HG03060 (cell line): ENCODE data around the gene SLC25A53.
"Not testable (repeated sequence)": the region's sequence is repeated elsewhere in the genome, so short reads cannot be mapped to it uniquely, and the experiment has no call there.

Source experiments
- ATAC-seq: cut with Tn5 transposase; IDR thresholded peaks from one replicate; pipeline ENCODE4 v1.9.1; 2021; ENCODE audit warnings: low read depth, moderate number of reproducible peaks; ENCODE audit not compliant: unreplicated experiment

SLC25A53 gene

GRCh38 chrX:104135677-104136076, 21.1 kb downstream of the SLC25A53 start:
- ATAC-seq = no peak

DNA sequence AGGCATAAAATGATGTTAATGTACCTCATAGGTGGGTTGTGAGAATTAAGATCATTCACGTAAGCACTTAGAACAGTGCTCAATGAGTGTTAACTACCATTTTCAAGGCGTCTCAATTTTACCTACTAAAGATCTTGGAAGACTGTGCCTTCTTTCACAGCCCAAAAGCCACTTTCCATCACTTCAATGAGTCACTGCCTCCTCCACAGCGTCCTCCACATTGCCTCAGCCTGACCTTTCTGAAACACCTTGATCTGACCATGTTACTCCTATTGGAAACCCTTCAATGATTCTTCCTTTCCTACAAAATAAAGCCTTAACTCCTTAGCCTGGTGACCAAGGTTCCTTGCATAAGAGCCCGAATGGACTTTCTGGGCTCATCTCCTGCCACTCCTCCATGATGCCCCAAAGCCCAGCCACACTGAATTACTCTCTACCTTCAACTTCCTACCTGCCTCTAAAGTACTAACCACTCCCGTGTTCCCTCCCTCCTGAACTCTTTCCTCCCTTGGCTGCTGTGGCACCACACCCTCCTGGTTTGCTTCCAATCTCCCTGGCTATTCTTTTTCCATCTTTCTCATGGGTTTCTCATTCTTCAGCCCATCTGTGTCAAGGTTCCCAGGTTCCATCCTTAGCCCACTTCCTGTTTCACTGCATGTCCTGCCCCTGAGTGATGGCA, 22.1 kb downstream of the SLC25A53 start:
- ATAC-seq = no peak

GRCh38 chrX:104130808-104131207, 26.0 kb downstream of the SLC25A53 start:
- ATAC-seq = no peak

DNA sequence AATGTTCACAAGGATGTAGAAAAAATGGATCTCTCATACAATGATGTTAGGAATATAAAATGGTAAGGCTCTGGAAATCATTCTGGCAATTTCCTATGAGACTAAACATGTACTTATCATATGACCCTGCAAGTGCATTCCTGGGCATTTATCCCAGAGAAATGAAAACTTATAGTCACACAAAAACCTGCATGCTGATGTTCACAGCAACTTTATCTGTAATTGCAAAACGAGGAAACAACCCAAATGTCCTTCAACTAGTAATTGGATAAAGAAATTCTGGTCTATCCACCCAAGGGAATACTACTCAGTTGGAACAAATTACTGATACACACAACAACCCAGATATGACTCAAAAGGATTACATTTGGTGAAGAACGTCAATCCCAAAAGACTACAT, 30.0 kb downstream of the SLC25A53 start:
- ATAC-seq = no peak

DNA sequence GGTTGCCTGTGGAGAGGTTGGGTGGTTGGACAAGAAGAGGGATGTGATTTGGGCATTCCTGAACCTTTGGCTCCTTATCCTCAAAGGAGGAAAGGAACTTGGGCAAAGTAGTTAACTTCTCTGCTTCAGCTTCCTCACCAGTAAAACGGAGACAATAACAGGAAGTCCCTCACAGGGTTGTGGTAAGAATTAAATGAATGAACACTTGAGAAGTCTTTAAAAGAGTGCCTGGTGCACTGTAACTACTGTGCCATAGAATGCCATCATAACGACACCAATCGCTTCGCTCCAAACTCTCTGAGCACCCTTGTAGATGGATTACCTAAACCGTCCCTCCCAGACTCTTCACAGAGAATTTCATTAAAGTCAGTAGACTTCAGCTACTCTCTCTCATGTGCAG, 34.0 kb downstream of the SLC25A53 start:
- no peak for ATAC-seq

DNA sequence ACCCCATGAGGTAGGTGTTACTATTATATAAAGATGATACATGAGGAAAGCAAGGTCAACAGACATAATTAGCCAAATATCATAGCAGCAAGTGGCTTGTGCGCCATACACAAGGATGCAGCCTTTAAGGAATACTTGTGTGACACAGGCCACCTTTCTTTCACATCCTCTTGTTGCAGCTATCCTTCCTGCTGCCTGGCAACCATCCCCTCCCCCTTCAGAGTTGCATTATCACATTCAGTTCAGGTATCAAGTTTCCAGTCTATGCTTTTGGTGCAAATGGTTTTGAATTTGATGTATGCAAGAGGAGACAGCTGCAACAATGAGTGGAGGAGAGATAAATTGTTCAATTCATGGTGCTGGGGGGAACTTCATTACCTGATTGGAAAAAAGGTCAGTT, 38.0 kb downstream of the SLC25A53 start:
- ATAC-seq = no peak

- no peak for ATAC-seq
Observed at GRCh38 chrX:104117759-104118158, 39.0 kb downstream of the SLC25A53 start.

DNA sequence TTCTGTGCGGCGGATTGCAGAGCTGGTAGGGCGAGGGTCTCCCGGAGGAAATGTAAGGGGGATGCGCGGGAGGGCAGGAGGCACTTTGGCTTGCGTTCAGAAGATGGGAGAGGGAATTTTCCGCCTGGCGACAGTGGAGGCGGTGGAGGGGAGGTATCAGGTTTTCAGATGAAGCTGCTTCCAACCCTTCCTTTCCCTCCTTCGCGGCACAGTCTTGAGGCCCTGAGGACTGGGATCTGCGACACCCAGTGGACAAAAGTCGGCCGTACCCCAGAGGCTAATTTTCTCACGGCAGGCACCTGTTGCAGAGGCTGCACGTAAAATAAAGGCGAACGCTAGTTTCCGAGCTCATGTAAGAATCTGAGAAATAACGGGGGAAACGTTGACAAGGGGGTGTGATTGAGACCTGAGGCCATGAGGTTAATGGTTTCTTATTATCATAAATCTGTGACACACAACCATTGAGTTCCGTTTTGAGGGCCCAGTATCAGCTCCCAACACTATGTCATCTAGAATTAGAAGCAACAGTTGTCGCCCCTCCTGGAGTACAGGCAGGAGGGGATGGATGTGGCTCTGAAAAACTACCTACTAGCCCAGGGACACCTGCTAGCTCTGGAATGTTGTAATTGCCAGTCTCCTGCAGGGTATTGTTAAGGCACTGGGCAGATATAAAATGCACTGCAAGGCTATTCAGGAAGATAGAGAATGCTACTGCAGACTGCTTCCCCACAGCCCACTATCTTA, 43.4 kb downstream of the SLC25A53 start:
- ATAC-seq = no peak

GRCh38 chrX:104112326-104112951, 44.4 kb downstream of the SLC25A53 start, which contains the start of gene ZCCHC18:
Gene ZCCHC18 (plus strand): TSS chrX:104112523. CDS start chrX:104114112, 1,589 bp downstream.
- ATAC-seq = peak; percentile 48

GRCh38 chrX:104110491-104111240, 46.1 kb downstream of the SLC25A53 start:
- not testable (repeated sequence) for ATAC-seq

GRCh38 chrX:104108955-104109354, 47.9 kb downstream of the SLC25A53 start:
- no peak for ATAC-seq

DNA sequence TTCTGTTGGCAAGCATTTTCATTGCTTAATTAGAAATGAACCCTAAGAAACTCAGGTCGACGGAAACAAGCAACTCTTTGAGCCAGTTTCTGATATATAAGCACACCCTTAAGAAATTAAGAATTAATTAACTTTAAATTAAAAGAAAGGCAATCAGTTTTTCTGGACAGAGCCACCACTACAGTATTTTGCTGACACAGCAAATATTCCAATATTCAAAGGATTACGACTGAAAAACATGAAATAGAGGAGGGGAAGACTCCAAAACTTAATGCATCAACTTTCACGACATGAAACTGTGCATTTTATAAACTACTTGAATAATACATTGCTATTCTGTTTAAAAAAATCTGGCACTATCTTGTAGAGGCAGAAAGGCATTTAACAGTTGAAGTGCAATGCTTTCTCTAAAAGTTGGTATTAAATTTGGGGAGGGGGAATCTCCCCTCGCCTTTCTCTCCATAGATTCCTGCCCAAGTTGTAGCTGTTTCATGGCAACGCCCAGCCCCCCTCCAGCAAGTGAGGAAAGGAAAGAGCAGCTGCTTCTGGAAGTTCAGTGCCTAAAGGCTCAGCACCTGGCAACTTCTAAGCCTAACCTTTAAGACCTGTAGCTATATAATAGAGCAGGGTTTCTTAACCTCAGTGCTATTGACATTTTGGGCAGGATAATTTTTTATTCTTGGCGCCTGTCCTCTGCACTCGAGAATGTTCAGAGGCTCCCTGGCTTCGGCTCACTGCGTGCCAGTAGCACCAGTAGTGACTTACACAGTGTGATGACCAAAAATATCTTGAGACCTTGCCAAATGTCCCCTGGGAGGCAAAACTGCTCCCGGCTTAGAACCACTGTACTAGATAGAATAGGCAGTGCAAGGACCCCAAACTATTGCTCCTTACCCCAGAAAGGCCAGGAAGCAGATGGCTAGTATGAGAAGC, 51.2 kb downstream of the SLC25A53 start:
- ATAC-seq = no peak

DNA sequence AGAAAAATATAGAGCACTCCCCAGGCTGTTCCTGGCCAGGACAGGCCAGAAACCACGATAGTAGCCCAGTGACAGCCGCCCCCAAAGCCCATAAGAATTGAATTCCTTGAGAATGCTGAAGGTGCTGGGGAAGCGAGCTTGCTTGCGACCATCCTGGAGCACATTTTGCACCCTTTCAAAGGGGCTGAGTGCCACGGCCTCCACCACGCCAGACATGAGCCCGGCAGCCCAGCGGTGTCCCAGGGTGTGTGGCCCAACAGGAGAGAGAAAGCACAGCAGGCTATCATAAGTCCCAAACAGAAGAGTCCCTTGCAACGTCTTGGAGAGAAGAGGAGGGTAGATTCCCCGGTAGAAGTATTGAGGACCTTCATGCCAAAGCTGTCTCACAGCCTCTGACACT, 52.1 kb downstream of the SLC25A53 start:
- no peak for ATAC-seq

DNA sequence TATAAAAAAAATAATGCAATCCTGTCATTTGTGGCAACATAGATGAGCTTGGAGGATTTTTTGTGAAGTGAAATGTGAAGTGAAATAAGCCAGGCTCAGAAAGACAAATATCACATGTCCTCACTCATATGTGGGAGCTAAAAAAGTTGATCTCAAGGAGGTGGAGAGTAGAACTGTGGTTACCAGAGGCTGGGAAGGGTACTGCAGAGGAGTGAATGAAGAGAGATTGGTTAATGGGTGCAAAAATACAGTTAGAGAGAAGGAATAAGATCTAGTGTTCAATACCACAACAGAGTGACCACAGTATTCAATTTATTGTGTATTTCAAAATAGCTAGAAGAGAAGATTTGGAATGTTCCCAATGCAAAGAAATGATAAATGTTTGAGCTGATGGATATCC, 57.9 kb downstream of the SLC25A53 start:
- no peak for ATAC-seq

GRCh38 chrX:104098151-104098808, 58.5 kb downstream of the SLC25A53 start:
- no peak for ATAC-seq

GRCh38 chrX:104085919-104086318, 70.9 kb downstream of the SLC25A53 start:
- ATAC-seq = no peak

DNA sequence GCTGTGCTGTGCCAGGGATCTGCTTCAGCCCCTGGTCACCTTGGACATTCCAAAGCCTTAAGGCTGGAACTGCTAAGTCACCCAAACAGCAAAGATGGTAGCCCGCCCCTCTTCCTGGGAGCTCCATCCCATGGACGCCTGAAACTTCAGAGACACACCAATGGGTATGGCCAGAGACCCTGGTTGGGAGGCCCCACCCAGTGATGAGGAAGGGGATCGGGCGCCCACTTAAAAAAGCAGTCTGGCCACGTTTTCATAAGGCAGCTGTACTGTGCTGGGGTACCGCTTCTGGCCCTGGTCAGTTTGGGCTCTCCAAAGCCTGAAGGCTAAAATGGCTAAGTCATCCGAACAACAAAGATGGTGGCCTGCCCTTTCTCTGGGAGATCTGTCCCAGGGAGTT, 71.3 kb downstream of the SLC25A53 start:
- ATAC-seq = no peak

- no peak for ATAC-seq
Observed at GRCh38 chrX:104084534-104085277, 72.1 kb downstream of the SLC25A53 start.

DNA sequence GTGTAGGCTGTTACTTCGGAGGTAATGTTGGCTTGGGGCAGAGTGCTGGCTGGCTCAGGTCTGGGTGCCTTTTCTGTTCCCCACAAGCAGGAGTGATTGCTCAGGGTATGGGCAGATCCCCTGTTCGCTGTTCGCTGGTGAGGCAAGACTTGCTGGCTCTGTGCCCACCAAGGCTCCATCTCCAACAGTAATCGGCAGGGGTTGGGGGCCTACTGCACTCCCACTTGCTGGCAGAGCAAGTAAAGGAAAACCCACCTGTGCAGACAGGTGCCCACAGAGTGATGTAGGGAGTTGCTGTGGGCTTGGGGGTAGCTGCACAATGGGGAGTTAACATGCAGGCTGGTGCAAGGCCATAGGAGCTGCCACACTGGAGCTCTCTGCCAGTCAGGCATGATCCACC, 72.7 kb downstream of the SLC25A53 start:
- no peak for ATAC-seq
